Rectal smooth muscle tissue (tissue), 1 donor: ENCODE data around the gene EIF2S1.

Experiments used
- H3K27ac ChIP-seq: one replicate; pipeline ENCODE4 v1.7.0; 2013; ENCODE audit warnings: low read depth, low read length, inconsistent platforms
- H3K27me3 ChIP-seq: one replicate; pipeline ENCODE4 v1.7.0; 2013; ENCODE audit warnings: low read length; ENCODE audit not compliant: control insufficient read depth, insufficient read depth
- H3K36me3 ChIP-seq: one replicate; pipeline ENCODE4 v1.7.0; 2013; ENCODE audit warnings: low read length; ENCODE audit not compliant: control insufficient read depth, insufficient read depth
- H3K4me1 ChIP-seq: one replicate; pipeline ENCODE4 v1.7.0; 2013; ENCODE audit warnings: low read length; ENCODE audit not compliant: control insufficient read depth, insufficient read depth
- H3K4me3 ChIP-seq: one replicate; pipeline ENCODE4 v1.7.0; 2013; ENCODE audit warnings: low read length
- H3K9ac ChIP-seq: one replicate; pipeline ENCODE4 v1.7.0; 2013; ENCODE audit warnings: low read length

EIF2S1 gene

GRCh38 chr14:67385120-67385519 lies 25.0 kb downstream of the EIF2S1 start:
- no peak overlapping the region for H3K9ac ChIP-seq
- H3K4me1 ChIP-seq, result no peaks in the 10 kb centered on the region
- H3K4me3 ChIP-seq, result no peak overlapping the region
- H3K36me3 ChIP-seq, result peaks cover 10% of the 10 kb centered on the region
- no peaks in the 10 kb centered on the region for H3K27me3 ChIP-seq
- H3K27ac ChIP-seq, result no peak overlapping the region

- no peak overlapping the region for H3K9ac ChIP-seq
- H3K36me3 ChIP-seq, result peaks cover 10% of the 10 kb centered on the region
- H3K27me3 ChIP-seq, result no peaks in the 10 kb centered on the region
- no peak overlapping the region for H3K4me3 ChIP-seq
- H3K27ac ChIP-seq, result no peak overlapping the region
- H3K4me1 ChIP-seq, result no peaks in the 10 kb centered on the region
These were observed 25.5 kb downstream of the EIF2S1 start for GRCh38 chr14:67385618-67386017.

GRCh38 chr14:67387195-67387594 lies 27.1 kb downstream of the EIF2S1 start:
- Histone ChIP-seq H3K36me3 (peaks cover 10% of the 10 kb centered on the region), H3K27me3 (no peaks in the 10 kb centered on the region), H3K4me1 (no peaks in the 10 kb centered on the region), H3K4me3 (no peak overlapping the region), H3K27ac (no peak overlapping the region), H3K9ac (no peak overlapping the region)

DNA sequence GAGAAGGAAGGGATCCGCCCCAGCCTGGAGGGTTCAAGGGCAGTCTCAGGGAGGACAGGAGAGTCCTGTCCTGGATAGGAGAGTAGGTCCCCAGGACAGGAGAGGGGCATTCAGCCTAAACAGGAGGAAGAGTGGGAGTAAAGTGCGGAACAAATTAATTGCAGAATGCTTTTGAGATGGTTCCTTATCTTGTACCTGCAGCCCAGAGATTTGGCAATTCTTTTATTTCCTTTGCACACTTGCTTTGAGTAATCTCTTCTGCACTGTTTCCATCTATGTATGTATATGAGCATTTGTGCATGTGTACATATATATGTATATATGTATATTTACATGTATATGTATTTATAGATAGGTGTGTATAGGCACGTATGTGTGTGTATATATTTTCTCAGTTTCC lies 29.1 kb downstream of the EIF2S1 start:
- no peak overlapping the region for H3K4me3 ChIP-seq
- H3K27me3 ChIP-seq, result no peaks in the 10 kb centered on the region
- no peak overlapping the region for H3K9ac ChIP-seq
- H3K4me1 ChIP-seq, result no peaks in the 10 kb centered on the region
- H3K27ac ChIP-seq, result no peak overlapping the region
- no peaks in the 10 kb centered on the region for H3K36me3 ChIP-seq

- H3K4me3 ChIP-seq, result no peak overlapping the region
- no peak overlapping the region for H3K9ac ChIP-seq
- H3K27ac ChIP-seq, result no peak overlapping the region
- no peaks in the 10 kb centered on the region for H3K4me1 ChIP-seq
- H3K27me3 ChIP-seq, result no peaks in the 10 kb centered on the region
- no peaks in the 10 kb centered on the region for H3K36me3 ChIP-seq
These were observed 29.8 kb downstream of the EIF2S1 start for GRCh38 chr14:67389811-67390534.

GRCh38 chr14:67391268-67391667 lies 31.1 kb downstream of the EIF2S1 start:
- Histone ChIP-seq H3K9ac (no peak overlapping the region), H3K36me3 (no peaks in the 10 kb centered on the region), H3K27me3 (no peaks in the 10 kb centered on the region), H3K4me1 (no peaks in the 10 kb centered on the region), H3K27ac (no peak overlapping the region), H3K4me3 (no peak overlapping the region)

- Histone ChIP-seq H3K36me3 (no peaks in the 10 kb centered on the region), H3K4me1 (no peaks in the 10 kb centered on the region), H3K9ac (no peak overlapping the region), H3K4me3 (no peak overlapping the region), H3K27me3 (no peaks in the 10 kb centered on the region), H3K27ac (no peak overlapping the region)
These were observed 32.0 kb downstream of the EIF2S1 start for GRCh38 chr14:67392123-67392522.

DNA sequence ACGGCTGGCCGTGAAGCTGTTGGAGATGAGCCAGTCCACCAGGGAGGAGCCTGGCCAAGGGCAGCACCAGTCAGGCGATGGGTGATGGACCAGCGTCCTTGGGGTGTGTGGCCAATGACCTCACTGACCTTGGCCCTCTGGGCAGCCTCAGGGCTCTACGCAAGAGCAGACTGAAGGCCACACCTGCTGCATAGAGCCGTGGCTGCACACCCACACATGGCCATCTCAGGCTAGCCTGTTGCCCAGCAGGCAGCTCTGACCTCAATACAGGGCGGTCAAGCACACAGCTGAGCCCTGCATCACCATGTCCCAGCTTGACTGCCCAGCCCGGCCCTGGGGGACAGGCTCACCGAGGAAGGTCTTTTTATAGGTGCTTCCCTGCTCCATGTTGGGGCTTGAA lies 32.7 kb downstream of the EIF2S1 start:
- Histone ChIP-seq H3K4me1 (no peaks in the 10 kb centered on the region), H3K36me3 (no peaks in the 10 kb centered on the region), H3K9ac (no peak overlapping the region), H3K4me3 (no peak overlapping the region), H3K27me3 (no peaks in the 10 kb centered on the region), H3K27ac (no peak overlapping the region)

DNA sequence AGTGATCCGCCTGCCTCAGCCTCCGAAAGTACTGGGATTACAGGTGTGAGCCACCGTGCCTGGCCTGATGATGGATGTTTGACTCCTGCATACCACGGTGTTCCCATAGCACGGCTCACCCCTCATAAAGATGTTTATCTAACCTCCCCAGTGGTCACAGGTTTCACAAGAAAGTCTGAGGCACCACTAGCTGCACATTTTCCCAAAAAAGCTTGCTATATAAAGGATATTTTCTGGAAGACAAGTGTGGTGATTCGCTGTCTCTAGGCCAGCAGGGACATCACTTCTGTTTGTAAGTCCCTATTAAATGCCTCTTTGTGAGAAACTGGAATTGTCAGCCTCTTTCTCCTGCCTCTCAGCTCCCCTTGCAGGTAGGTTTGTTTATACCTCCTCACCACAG lies 33.6 kb downstream of the EIF2S1 start:
- no peak overlapping the region for H3K27ac ChIP-seq

GRCh38 chr14:67395086-67395875 lies 35.2 kb downstream of the EIF2S1 start:
- no peaks in the 10 kb centered on the region for H3K36me3 ChIP-seq
- H3K9ac ChIP-seq, result no peak overlapping the region
- H3K4me1 ChIP-seq, result no peaks in the 10 kb centered on the region
- no peak overlapping the region for H3K4me3 ChIP-seq
- no peak overlapping the region for H3K27ac ChIP-seq
- no peaks in the 10 kb centered on the region for H3K27me3 ChIP-seq

More for the DNA sequence above, 33.6 kb downstream of the EIF2S1 start:
- Histone ChIP-seq H3K4me3 (no peak overlapping the region), H3K9ac (no peak overlapping the region), H3K27me3 (no peaks in the 10 kb centered on the region), H3K36me3 (no peaks in the 10 kb centered on the region), H3K4me1 (no peaks in the 10 kb centered on the region)

DNA sequence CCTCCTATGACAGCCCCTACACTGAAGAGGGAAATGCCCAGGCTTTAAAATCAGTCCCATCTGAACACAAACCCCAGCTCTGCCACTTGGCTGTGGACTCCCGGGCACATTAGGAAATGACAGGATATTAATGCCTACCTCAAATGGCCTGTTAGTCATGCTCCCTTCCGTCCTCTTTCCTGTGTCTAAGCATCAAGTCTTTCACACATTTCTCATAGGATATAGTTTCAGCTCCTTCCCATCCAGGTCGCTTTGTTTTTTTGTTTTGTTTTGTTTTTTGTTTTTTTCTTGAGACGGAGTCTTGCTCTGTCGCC lies 35.7 kb downstream of the EIF2S1 start:
- Histone ChIP-seq H3K27me3 (no peaks in the 10 kb centered on the region), H3K4me1 (no peaks in the 10 kb centered on the region), H3K9ac (no peak overlapping the region), H3K4me3 (no peak overlapping the region), H3K36me3 (no peaks in the 10 kb centered on the region), H3K27ac (no peak overlapping the region)

GRCh38 chr14:67396381-67396970 lies 36.3 kb downstream of the EIF2S1 start:
- H3K27ac ChIP-seq, result no peak overlapping the region
- no peaks in the 10 kb centered on the region for H3K4me1 ChIP-seq
- no peak overlapping the region for H3K9ac ChIP-seq
- no peaks in the 10 kb centered on the region for H3K27me3 ChIP-seq
- no peaks in the 10 kb centered on the region for H3K36me3 ChIP-seq
- H3K4me3 ChIP-seq, result no peak overlapping the region
